Measurements from ENCODE around the gene ZNF202.

Gene ZNF202

GRCh38 chr11:123773026-123773425, 31.6 kb upstream of the ZNF202 start:
- DNase-seq (ENCODE audit: low read depth, low spot score) = no peak
- in situ Hi-C loops (cut with HindIII; ENCODE audit: low sequenced_read_pairs) = no loop called here
- H3K4me3 ChIP-seq (ENCODE audit: low read depth, low read length) = no peak overlapping the region
- TF ChIP-seq CTCF (IDR thresholded peaks at IDR 0.05; ENCODE audit: low read depth, low read length) = no peak

- H3K4me3 ChIP-seq (ENCODE audit: low read depth, low read length) = no peak overlapping the region
- no peak for DNase-seq (ENCODE audit: low read depth, low spot score)
- TF ChIP-seq CTCF (IDR thresholded peaks at IDR 0.05; ENCODE audit: low read depth, low read length) = no peak
- in situ Hi-C loops (cut with HindIII; ENCODE audit: low sequenced_read_pairs) = no loop called here
Observed at GRCh38 chr11:123771664-123772063, 30.2 kb upstream of the ZNF202 start.

- in situ Hi-C loops (cut with HindIII; ENCODE audit: low sequenced_read_pairs) = no loop called here
- TF ChIP-seq CTCF (IDR thresholded peaks at IDR 0.05; ENCODE audit: low read depth, low read length) = no peak
- DNase-seq (ENCODE audit: low read depth, low spot score) = no peak
- no peak overlapping the region for H3K4me3 ChIP-seq (ENCODE audit: low read depth, low read length)
Observed at GRCh38 chr11:123770712-123771111, 29.3 kb upstream of the ZNF202 start.

GRCh38 chr11:123765601-123766000, 24.1 kb upstream of the ZNF202 start:
- in situ Hi-C loops (cut with HindIII; ENCODE audit: low sequenced_read_pairs) = no loop called here
- DNase-seq (ENCODE audit: low read depth, low spot score) = no peak
- no peak overlapping the region for H3K4me3 ChIP-seq (ENCODE audit: low read depth, low read length)
- TF ChIP-seq CTCF (IDR thresholded peaks at IDR 0.05; ENCODE audit: low read depth, low read length) = no peak

- no peak for DNase-seq (ENCODE audit: low read depth, low spot score)
- H3K4me3 ChIP-seq (ENCODE audit: low read depth, low read length) = no peak overlapping the region
- TF ChIP-seq CTCF (IDR thresholded peaks at IDR 0.05; ENCODE audit: low read depth, low read length) = no peak
- in situ Hi-C loops (cut with HindIII; ENCODE audit: low sequenced_read_pairs) = no loop called here
Observed at GRCh38 chr11:123762422-123762821, 21.0 kb upstream of the ZNF202 start.

- no peak for TF ChIP-seq CTCF (IDR thresholded peaks at IDR 0.05; ENCODE audit: low read depth, low read length)
- DNase-seq (ENCODE audit: low read depth, low spot score) = no peak
- H3K4me3 ChIP-seq (ENCODE audit: low read depth, low read length) = no peak overlapping the region
- in situ Hi-C loops (cut with HindIII; ENCODE audit: low sequenced_read_pairs) = no loop called here
Observed at GRCh38 chr11:123760894-123761293, 19.4 kb upstream of the ZNF202 start.

- no peak for TF ChIP-seq CTCF (IDR thresholded peaks at IDR 0.05; ENCODE audit: low read depth, low read length)
- in situ Hi-C loops (cut with HindIII; ENCODE audit: low sequenced_read_pairs) = no loop called here
- DNase-seq (ENCODE audit: low read depth, low spot score) = no peak
- no peak overlapping the region for H3K4me3 ChIP-seq (ENCODE audit: low read depth, low read length)
Observed at GRCh38 chr11:123757976-123758375, 16.5 kb upstream of the ZNF202 start.

Data from astrocyte of the spinal cord (primary cell).